PFSK-1 (cell line): Measurements from ENCODE around the gene PROKR2.

ENCODE experiments used
- POLR2AphosphoS5 ChIP-seq: IDR thresholded peaks from 2 replicates; pipeline ENCODE4 v1.6.1; 2012; ENCODE audit warnings: low read depth, mild to moderate bottlenecking, control low read depth, low read length, moderate library complexity
- SIN3A ChIP-seq: IDR thresholded peaks from 2 replicates; pipeline ENCODE4 v1.6.1; 2012; ENCODE audit warnings: mild to moderate bottlenecking, low read length, moderate library complexity, borderline replicate concordance; ENCODE audit not compliant: insufficient read depth
- TF ChIP-seq, protein P1 (sequence below), 2 experiments: IDR thresholded peaks; 2 replicates each; pipeline versions ENCODE4 v1.6.1 to v1.8.0; 2011 to 2012; ENCODE audit warnings: low read depth in 2 of 2, low read length in 2 of 2, control low read depth in 1 of 2, inconsistent platforms in 1 of 2, mild to moderate bottlenecking in 1 of 2, moderate library complexity in 1 of 2; ENCODE audit not compliant: insufficient read depth in 1 of 2

DNA sequence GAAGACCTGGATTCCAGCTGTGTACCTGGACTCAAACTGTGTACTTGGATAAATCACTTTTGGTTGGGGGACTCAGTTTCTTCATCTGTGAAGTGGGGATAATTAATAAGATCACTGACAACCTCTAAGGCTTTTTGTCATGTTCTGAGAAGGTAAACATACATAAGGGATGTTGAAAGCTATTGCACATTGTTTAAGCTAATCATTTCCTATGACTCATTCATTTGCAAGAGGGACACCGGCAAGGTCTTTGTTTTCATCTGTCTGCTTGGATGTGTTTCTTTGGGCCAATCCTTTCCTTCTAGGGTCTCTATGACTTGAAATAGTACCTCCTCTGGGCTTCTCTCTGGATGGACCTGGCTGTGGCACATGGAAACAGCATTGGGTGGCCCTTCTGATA is 6.8 kb downstream of the PROKR2 start:
- TF ChIP-seq POLR2AphosphoS5 (no peak), SIN3A (no peak)
- TF ChIP-seq, protein P1, sequence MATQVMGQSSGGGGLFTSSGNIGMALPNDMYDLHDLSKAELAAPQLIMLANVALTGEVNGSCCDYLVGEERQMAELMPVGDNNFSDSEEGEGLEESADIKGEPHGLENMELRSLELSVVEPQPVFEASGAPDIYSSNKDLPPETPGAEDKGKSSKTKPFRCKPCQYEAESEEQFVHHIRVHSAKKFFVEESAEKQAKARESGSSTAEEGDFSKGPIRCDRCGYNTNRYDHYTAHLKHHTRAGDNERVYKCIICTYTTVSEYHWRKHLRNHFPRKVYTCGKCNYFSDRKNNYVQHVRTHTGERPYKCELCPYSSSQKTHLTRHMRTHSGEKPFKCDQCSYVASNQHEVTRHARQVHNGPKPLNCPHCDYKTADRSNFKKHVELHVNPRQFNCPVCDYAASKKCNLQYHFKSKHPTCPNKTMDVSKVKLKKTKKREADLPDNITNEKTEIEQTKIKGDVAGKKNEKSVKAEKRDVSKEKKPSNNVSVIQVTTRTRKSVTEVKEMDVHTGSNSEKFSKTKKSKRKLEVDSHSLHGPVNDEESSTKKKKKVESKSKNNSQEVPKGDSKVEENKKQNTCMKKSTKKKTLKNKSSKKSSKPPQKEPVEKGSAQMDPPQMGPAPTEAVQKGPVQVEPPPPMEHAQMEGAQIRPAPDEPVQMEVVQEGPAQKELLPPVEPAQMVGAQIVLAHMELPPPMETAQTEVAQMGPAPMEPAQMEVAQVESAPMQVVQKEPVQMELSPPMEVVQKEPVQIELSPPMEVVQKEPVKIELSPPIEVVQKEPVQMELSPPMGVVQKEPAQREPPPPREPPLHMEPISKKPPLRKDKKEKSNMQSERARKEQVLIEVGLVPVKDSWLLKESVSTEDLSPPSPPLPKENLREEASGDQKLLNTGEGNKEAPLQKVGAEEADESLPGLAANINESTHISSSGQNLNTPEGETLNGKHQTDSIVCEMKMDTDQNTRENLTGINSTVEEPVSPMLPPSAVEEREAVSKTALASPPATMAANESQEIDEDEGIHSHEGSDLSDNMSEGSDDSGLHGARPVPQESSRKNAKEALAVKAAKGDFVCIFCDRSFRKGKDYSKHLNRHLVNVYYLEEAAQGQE (IDR thresholded peaks at IDR 0.05; ENCODE audit: insufficient read depth in 1 of 2, low read depth in 2 of 2, low read length in 2 of 2), result no peak
